ENCODE data around the gene HDHD5.

The HDHD5 gene

DNA sequence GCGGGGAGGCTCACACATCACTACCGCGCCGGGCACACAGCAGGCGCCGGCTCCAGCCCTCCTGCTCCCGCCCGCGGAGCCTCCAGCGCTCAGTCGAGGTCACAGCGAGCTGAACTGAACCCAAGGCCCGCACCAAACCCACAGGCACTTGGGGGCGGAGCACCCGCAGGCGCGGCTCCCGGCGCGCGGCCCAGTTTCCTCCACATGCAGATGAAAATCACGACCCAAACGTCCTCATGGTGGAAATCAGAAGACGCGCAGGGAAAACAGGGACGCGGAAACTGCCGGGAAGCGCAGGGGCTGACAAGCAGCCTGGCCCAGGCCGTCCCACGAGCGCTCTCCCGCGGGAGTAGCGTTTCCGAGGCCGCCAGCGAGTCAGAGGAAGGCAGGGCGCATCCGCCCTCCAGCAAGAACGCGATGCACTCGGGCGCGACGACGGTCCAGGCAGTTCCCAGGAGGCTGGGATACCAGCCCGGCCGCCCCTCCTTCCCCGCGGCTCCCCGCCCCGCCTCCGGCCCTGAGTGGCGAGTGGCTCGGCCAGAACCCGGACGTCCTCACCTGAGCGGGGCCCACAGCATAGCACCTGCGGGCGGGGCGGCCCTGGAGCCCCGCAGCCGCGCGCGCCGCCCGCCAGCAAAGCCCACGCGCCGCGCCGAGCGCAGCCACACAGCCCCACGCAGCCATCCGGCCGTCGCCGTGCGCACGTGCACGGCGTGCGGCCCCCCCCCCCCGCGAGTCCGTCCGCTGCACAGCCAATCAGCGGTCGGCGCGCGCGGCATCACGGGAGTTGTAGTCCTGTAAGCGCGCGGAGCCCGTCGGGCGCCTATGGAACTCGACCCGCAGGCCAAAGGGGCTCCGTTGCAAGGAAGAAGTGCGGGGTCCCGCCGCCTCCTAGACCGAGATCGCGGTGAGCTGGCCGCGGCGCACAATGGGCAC lies at the start of gene HDHD5:
TSS of gene HDHD5 (minus strand) at position 710 of the 936 bp plus-strand sequence. CDS start at position 684, 26 bp downstream.
- peak; percentile 10 to 39 for DNase-seq

DNA sequence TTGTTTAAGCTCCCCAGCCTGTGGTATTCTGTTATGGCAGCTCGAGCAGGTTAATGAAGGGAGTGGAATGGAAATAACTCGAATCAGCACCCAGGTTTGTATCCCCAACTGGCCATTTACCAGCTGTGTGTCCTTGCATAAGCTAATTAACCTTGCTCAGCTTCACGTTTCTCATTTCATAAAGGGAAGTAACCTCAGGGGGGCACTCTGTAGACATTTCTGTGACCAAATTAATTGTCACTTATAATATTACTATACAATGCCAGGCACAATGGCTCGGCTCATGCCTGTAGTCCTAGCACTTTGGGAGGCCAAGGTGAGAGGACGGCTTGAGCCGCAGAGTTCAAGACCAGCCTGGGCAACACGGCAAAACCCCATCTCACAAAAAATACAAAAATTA lies 46.4 kb upstream of the HDHD5 start:
- DNase-seq: no peak

DNA sequence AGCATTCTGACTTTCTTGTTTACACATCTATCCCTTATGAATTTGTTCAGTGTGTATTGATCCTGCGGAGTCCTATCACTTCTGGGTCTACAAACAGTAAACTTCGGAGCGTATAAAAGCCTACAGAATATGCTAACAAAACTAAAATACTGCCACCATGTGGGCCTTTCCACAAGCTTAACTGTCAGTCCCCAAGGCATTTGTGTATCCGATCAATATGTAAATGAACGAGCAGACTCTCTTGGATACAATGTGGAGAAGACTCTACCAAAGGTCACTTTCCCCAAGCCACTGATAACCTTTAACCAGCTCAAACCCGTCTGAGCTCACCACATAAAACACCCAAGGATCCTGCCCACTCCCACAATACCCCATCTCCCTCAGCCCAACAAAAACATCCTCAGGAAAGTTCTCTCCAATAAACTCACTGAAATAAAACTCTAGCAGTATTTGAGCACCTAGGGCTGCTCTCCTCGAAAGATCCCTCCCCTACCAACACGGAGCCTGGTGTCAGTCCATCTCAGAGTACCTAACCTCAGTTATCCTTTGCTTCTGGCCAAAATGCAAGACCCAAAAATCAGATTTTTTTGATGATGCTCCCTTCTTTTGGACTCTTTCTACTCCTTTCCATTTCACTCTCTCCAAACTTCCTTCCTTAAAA lies 42.3 kb upstream of the HDHD5 start:
- DNase-seq: no peak

DNA sequence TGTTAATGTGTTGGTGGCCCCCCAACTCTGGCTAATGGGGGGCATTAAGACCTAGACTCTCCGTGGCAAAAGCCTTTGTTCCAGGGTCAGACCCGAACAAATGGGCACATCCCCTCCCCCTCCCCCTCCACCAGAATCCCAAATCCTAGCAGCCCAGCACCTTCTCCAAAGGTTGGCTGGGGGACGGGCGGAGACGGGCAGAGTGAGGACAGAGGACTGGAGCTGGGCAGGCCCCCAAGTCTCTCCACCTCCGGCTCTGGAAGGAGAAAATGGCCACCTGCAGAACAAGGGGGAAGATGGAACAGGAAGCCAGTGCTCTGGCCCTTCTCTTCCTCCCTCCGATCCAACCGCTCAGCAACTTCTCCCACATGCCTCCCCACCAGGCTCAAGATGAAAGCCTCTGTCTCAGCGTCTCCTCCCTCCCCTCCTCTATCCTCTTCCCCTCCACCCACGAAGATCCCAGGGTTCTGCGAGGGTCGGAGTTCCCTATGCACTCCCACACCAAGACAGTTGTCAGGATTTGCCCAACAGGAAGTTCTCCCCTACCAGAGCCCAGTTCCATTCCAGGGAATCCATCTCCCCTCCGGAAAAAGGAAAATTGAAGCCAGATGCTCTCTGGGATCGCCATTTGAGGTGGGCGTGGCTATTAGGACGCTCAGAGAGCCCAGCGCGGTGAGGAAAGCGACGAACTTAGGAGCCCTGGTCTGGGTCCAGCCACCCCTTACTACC lies 40.1 kb upstream of the HDHD5 start:
- DNase-seq: no peak

DNA sequence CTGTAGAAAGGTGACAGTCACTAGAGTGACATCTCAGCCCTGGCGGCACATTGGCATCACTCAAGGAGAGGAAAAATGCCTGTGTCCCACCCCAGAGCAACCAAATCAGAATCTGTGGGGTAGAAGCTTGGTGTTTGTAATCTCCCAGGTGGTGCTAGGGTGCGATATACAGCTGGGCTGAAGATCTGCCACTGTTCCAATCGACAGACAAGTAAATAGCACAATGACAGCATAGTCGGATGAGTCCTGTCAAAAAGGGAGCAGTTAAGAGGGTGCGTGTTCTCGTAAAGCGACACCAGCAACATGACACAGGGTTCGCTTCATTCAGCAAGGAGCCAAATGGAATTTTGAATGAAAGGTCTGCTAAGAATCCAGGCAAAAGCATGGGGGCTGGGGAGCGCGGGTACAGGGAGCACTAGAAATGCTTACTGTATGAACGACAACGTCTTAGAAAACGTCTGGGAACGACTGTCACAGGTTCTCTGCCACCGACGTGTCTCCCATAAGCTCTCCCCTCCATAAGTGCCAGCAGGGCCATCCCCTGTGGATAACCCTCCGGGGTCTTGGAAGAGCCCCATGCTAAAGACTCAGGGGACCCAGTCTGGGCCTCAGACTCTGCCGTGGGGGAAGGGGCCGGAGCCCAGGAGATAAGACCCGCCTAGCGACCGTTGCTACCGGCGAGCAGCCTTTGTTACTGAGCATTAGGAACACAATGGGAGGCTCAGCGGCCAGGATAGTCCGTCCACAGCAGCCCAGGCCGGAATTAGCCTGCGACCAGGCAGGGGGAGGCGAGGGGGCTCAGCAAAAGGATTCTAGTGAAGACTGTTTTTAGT lies 39.3 kb upstream of the HDHD5 start:
- no peak for DNase-seq

DNA sequence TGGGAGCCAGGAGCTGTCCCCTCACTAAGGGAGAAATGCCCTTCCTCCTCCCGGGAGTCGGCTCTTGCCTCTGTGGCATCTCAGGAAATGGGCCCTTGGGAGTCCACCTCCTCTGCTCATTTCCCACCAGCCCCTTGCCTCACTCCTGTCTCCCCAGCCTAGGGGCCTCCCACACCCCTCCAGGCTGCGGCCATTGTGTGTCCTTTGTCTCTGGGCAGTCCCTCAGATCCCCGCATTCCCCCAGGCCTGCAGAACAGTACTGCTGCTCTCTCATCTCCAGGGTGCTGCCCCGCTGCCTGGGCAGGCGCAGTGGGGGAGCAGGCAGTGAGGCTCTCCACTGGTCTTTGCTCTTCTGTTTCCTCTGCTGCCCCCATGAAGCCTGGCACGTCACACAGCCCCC lies 35.1 kb upstream of the HDHD5 start:
- DNase-seq: no peak

DNA sequence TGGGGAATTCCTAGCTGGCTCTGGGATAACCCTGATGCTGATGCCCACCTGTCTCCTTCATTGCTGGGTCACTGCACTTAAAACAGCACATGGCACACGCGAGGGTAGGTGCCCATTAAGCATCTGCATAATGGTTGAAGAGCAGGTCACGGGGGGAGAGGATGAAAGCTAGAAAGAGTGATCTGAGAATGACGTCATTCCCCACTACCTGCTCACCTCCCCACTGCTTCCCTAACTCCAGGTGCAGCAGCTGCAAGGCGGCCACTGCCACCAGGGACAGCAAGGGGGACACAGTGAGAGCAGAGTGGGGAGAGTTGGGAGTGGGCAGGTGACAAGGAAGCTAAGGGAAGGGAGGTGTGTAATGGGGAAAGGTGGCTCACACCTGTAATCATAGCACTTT lies 33.1 kb upstream of the HDHD5 start:
- no peak for DNase-seq

DNA sequence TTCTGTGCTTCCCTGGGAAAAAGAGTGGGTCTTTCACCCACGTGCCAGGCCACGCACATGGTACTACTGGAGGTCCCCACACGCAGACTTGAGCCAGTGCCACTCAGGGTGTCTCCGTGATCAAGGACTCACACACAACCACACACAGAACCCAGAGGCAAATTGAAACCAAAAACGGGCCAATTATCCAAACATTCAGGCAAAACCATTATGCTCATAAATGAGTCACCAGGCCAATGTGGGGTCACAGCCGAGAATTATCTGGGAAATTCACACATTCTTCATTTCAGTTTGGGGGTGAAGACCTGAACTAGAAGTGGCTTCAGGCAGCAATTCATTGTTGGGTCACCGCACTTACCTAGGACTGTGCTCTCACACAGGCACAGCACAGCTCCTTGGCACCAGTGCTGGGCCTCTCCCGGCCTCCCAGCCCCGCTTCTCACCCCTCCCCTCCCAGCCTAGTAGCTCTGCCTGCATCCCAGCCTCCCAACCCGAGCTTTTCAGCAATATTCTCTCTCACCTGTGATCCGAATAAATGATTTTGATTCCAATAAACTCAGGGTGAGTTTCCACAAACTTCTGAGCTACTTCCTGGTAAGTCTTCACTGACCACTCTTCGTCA lies 32.2 kb upstream of the HDHD5 start:
- no peak for DNase-seq

DNA sequence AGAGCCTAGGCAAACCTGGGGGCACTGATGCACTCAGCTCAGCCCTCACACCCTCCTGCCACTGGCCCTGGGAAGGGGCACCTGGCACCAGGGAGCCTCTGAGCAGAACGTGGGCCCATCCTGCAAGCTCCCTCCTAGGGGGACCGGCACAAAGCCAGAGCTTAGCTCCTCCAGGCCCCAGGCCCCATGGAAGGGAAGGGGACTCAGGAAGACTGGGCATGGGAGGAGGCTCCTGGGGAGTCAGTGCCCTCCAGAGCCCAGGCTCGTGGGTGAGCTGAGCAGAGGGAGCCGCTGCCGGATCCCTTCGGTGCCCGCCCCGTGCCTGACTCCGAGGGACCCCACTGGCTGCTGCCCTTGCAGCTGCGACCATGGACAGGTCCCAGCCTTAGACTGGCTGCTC lies 31.6 kb upstream of the HDHD5 start:
- no peak for DNase-seq

DNA sequence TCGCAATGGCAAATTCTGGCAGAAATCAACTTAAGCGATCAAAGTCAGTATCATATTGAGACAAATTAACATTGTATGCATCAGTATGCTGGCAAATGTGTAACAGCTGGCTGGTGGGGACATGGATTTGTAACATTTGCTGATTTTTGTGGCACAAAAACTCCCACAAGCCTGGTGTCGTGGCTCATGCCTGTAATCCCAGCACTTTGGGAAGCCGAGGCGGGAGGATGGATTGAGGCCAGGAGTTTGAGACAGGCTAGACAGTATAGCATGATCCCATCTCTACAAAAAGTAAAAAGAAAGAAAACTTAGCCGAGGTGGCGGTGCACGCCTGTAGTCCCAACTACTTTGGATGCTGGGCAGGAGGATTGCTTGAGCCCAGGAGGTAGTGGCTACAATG lies 17.6 kb upstream of the HDHD5 start:
- DNase-seq: no peak

DNA sequence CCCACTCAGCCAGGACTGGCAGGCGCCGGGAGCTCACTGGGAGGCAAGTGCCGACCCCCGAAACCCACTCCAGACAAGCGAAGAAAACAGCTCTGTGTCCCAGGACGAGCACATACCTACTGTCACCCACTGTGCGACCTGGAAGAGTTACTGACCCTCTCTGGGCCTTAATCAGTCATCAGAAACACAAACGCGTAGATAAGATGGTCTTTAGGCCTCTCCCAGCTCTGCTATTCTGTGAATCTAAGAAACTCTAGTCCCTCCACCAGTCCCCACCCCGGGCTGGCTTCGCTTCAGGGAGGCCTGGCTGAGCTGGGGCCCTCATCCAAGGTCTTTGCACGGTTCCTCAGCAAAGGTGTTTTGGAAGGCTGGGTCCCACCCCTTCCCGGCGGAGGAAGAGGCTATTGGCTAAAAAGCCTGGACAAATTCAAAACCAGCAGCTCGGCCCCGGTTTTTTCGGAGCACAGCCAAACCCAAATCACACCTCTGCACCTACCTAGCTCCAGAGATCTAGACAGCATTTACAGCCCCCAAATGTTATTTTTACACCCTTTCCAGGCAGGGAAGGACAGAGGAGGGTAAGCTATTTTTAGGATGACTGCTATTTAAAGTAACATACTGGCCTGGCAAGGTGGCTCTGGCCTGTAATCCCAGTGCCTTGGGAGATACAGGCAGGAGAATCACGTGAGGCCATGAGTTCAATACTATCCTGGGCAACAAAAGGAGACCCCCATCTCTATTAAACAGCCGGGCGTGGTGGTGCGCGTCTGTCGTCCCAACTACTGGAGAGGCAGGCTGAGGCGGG lies 13.2 kb upstream of the HDHD5 start:
- DNase-seq: no peak

DNA sequence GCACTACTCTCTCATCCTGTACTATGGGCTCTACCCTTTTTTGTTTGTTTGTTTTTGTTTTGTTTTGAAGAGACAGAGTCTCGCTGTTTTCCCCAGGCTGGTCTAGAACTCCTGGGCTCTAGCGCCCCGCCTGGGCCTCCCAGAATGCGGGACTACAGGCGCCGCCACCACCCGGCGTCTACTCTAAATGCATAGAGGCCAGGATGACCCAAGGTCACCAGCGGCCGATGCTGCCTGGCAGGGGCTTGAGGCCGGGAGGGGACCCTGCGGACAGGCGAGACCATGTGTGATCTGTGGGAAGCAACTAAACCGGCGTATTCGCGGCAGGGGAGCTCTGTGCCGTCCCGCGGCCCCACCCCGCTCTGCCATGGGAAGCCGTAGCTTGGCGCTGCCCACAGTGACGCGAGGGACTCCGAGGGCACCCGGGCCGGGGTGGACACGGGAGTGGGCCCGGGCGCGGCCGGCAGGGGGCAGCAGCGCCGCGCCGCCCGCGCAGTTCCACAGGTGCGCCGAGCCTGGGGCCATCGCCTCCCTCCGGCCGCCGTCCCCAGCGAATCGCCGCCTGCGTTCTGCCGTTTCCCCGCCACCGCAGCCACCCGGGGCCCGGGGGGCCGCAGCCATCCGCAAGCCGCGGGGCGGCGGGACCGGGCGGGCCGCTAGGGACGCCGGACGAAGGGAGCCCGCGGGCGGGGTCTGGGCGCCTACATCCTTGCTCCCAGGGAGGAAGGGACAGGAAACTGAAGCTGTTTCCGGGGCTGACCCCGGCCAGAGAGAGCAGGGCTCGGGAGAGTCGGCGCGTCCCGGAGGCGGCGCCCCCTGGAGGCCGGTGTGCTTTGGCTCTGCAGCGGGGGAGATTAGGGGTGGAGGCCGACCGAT lies 12.3 kb upstream of the HDHD5 start:
- peak; percentile 6 to 39 for DNase-seq

DNA sequence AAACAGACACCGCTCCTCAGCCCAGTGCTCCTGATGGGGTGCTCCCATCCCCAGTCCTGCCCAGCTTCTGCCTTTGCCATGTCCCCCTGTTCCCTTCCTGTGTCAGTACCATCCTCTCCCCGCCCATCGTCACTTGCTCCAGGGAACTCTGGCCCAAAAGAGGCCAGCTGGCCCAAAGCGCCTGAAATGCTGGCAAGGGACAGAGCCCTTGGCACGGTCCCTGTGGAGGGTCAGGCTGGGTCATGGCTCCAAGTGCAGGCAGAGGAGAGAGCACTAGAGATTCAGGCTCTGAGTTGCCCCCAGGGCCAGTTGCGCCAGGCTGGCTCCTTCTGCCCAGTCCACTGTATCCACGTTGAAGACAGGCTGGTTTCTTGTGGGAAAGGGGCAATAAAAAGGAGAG lies 8.4 kb upstream of the HDHD5 start:
- no peak for DNase-seq

DNA sequence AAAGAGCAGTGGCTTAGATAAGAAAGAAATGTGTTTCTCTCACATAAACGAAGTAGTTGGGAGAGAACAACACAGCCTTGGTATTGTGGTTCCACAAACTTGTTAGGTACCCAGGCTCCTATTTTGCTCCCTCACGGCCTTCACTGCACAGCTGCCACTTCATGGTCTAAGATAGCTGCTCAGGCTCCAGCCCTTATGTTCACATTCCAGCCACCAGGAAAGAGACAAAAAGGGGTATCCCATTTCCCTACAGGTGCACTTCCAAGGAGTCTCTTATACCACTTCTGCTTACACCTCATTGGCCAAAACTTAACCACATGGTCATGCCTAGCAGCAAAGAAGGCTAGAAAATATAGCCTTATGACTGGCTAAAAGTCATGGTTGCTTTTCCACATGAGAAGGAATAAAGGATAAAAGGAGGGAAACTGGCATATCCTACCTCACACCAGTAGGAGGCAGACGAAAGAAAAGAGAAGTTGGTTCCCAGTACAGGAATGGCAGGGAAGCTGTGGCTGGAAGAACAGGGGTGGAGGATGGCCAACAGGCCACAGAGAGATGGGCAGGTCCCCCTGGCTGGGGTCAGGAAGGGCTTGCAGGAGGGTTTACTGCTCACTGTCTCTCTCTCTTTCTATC lies 5.4 kb upstream of the HDHD5 start:
- no peak for DNase-seq

DNA sequence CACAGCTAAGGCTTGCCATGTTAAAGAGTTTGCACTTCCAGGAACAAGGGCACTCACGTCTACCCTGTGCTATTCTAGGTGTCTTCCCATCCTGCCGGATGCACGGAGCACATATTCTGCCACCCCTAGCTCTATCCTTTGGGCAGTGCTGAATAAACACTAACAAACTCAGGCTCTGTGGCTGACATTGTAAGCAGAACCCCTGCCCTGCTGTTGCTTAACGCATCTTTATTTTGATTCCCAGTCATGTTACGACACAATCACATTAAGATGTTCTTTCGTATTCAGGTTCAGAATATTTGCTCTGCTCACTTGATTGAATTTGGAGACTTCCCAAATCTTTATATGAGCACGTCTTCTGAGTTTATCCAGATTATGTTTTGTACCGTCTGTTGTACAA lies 3.7 kb upstream of the HDHD5 start:
- DNase-seq: no peak

DNA sequence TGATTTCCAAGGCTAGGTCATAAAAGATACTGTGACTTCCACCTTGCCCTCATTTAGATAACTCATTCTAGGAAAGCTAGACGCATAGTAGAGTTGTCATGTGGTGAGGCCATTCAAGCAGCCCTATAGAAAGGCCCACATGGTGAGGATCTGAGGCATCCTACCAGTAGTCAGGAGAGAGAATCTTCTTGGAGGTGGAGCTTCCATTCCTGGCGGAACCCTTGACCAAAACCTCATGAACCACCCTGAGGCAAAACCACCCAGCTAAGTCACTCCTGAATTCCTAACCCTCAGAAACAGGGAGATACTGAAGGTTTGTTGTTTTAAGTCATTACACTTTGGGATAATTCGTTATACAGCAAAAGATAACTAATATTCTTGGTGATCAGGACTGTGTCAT lies 2.9 kb upstream of the HDHD5 start:
- no peak for DNase-seq

DNA sequence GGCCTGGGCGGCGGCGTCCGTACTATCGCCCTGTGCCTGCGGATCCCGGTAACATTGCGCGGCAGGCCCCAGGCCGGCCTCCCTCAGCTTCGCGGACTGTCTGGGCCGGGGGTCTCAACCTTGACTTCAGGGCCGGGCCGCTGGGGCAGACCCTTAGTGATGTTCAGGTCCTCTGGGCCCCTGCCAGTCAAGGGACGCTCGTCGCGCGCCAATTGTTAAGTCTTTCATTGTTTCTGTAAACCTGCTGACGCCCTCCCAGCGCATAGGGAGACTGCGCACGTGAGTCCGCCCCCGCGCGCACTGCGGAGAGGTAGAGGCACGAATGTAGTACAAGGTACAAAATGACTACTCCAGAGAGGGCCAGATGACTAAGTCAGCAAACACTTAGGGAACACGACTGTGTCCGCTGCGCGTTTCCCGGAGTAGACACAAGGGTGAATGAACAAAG lies 451 bp upstream of the HDHD5 start:
- peak in 1 of 2 experiments; percentile 1 for DNase-seq

DNA sequence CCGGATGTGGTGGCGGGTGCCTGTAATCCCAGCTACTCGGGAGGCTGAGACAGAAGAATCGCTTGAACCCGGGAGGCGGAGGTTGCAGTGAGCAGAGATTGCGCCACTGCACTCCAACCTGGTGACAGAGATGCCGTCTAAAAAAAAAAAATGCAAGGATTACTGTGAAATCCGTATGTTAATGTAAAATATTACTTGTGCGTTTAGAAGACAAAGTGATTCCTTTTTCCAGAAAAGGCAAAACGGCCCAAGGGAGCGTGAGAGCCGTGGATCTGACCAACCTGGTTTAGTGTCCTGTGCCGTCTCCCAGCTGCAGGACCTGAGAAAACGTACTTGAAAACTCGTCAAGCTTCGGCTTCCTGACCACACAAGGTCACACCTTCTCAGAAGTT lies 905 bp downstream of the HDHD5 start:
- DNase-seq: no peak

DNA sequence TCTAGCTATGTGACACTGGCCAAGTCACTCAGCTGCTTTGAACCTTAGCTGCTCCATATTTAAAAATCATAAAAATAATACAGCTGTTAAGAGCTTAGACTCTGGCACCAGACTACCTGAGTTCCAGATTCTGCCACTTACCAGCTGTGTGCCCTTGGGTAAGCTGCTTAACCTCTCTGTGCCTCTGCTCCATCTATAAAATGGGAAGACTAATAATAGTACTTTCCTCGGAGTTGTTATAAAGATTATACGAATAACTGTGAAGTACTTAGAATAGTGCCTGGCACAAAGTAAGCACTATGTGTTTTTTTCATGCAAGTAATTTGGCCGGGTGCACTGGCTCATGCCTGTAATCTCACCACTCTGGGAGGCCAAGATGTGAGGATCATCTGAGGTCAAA lies 1.4 kb downstream of the HDHD5 start:
- DNase-seq: no peak

DNA sequence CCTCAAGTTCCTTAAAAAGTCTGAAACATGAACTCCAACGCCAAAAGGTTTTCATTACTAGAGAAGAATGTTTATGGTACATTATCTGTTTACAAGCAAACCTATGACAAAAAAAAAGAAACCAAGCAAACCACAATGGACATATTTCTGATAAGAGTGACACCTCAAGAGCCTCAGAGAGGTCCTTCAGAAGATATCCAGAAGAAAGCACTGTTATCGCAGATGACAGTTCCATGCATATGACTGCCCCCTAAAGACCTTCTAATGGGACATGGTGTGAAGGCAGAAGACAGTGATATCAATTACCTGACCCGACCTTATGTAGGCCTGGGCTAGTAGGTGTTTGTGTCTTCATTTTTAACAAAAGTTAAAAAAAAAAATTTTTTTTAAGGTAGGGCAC lies 3.1 kb downstream of the HDHD5 start:
- no peak for DNase-seq
